ENCODE results near the gene INPP5F.
A peak's percentile ranks its signal among the peaks of the same experiment; 100 is the strongest.

Gene INPP5F

DNA sequence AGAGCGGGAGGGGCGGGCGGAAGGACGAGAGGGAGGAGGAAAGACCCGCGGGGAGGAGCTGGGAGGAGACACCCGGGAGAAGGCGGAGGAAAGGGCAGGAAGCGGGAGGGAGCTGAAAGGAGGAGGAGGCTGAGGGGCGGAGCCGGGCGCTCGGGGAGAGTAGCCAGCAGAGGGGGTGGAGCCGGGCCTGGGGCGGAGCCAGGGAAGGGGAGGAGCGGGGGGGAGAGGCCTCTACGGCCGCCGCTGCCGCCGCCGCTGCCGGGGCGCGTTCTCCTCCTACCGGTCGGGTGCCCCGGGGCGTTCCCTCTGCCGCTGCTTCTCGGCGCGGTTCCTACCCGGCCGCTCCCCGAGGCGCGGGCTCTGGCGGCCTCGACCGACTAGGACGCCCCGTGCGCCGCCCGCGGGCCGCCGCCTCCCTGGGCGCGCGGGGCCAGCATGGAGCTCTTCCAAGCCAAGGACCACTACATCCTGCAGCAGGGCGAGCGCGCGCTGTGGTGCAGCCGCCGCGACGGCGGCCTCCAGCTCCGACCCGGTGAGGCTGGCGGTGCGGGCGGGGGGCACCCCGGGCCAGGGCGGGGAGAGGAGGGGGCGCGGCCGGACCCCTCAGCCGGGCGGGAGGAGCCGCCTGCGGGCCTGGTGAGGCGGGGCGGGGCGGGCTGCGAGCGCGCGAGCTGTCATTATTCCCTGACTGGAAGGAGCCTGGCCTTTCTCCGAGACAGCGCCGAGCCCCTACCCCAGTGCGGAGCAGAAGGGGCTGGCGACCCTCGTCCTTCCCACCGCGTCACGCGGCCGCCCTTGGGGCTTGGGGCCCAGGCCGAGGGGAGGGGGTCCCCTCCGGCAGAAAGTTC is at the start of gene INPP5F:
TSS of gene INPP5F (plus strand) at position 223 of the 848 bp plus-strand sequence. CDS start at position 436, 213 bp downstream.
- DNase-seq, result peak; percentile 99

- no peak for DNase-seq
Measured at GRCh38 chr10:119677126-119677525, 48.7 kb upstream of the INPP5F start.

GRCh38 chr10:119677904-119678755 is 47.7 kb upstream of the INPP5F start:
- DNase-seq, result no peak

GRCh38 chr10:119679480-119679829 is 46.4 kb upstream of the INPP5F start:
- DNase-seq, result no peak

GRCh38 chr10:119680050-119680449 is 45.8 kb upstream of the INPP5F start:
- no peak for DNase-seq

DNA sequence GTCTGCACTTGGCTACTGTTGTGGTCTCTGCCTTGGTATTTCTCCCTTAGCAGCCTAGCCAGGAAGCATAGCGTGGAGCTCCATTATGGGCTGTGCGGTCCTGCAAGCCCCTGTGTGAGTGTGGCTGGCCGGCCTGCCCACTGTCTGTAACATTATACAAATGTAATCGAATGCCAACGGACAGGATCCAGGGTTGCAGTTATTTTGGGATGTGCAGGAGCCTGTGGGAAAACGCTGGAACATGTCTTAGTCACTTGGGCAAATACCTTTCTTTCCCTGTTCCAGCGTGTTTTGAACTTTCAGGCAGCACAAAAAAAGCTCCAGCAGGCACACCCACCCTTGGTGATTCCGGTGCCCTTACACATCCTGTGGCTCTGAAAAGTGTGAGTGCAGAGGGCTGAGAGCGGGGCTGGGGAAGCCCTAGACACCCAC is 45.2 kb upstream of the INPP5F start:
- no peak for DNase-seq

DNA sequence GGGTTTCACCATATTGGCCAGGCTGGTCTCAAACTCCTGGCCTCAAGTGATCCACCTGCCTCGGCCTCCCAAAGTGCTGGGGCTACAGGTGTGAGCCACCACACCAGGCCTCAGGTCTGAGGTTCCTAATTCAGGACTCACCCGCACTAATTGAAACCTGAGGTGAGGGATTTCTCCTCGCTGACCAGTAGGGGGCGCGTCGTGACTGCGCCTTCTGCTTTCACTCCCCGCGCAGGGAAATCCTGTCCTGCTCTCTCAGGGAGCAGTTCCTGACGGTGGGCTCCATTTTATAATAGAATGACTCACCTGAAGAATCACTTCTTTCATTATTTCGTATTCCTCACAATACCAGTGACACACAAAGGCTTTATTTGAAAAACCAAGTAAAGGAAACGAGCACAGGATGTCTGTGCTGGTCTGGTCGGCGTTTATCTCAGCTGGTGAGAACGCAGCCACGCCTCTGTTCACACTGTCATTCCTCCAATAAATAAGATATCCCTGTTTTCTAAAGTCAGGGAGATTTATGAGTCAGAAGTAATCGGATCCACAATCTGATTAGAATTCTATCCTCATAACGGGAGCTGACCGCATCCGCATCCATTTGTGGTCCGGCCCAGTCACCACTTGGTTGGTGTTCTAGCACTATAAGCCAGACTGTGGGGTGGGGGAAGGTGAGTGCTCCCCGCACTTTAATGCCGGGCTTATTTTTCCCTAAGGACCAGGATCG is 39.2 kb upstream of the INPP5F start:
- peak; percentile 79 for DNase-seq

DNA sequence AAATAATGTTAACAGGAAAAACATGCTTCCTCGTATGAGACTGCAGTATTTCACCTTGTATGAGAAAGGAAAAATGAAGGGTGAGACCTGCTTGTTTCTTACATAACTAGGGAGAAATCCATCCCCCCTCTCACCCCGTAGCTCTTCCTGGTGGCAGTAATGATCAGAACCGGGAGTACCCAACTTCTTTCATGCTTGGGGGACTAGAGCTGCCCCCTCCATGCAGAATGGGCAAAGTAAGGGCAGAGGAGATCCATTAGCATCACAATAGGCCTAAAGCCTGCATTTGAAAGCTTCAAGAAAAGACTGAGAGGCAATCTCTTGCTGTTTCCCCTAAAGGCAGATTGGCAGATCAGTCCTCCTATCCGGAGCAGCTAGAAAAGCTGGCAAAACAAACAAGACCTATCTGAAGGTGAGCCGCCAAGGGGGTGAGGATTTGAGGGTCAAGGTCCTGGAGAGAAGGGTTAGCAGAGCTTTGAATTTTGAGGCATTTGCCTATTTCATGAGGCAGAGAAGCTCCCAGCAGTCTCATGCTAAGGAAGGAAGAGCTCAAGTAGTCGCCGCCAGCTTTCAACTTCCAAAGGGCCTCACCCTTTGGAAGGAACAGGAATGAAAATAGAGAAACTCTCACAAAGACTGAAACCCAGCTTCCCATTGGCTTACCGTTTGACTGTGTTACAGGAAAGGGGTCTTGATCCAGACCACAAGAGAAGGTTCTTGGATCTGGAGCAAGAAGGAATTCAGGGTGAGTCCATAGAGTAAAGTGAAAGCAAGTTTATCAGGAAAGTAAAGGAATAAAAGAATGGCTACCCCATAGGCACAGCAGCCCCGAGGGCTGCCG is 38.4 kb upstream of the INPP5F start:
- peak; percentile 28 for DNase-seq

GRCh38 chr10:119688033-119688508 is 37.8 kb upstream of the INPP5F start:
- DNase-seq, result no peak

DNA sequence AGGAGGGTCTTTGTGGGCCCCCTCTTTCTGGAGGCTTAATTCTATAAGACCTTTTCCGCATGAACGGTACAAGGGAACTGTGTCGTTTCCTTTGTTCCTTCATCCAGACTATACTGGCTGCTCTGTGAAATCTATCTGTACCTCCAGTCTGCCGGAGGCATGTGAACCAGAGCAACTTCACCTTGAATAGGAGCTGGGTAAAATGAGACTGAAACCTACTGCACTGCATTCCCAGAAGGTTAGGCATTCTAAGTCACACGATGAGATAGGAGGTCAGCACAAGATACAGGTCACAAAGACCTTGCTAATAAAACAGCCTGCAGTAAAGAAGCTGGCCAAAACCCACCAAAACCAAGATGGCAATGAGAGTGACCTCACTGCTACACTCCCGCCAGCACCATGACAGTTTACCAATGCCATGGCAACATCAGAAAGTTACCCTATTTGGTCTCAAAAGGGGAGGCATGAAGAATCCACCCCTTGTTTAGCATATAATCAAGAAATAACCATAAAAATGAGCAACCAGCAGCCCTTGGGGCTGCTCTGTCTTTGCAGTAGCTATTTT is 36.8 kb upstream of the INPP5F start:
- no peak for DNase-seq

- DNase-seq, result no peak
Measured at GRCh38 chr10:119691726-119692125, 34.1 kb upstream of the INPP5F start.

DNA sequence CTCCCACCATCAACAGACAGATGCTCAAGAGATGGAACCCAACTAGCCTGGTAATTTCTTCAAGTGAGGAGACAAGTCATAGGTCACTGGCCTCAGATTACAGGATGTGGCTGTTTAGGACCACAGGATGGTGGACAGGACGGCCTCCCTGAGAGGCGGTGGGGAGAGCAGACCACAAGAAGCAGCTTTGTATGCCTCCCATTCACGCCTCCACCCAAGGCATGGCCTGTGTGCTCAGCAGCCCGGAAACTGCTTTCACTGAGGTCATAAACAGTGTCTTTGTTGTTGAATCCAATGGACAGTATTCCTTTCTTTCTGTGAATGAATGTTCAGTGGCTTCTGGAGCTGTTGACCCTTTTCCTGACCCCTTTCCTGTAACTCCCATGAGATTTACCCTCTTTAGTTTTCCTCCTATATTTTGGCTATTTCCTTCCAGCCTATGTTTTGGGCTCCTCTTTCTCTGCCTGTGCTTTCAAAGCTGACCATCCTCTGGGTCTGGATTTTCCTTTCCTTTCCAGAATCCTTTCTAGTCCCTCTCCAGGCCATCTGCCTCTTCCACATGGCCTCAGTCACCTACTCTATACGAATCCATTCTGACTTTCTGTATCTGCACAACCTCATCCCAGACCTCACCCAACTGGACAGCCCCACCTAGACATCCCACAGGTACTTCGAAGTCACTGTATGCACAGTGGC is 32.4 kb upstream of the INPP5F start:
- DNase-seq, result no peak

GRCh38 chr10:119694608-119695007 is 31.2 kb upstream of the INPP5F start:
- no peak for DNase-seq

- no peak for DNase-seq
Measured at GRCh38 chr10:119700321-119700954, 25.4 kb upstream of the INPP5F start.

- no peak for DNase-seq
Measured at GRCh38 chr10:119701861-119702260, 24.0 kb upstream of the INPP5F start.

DNA sequence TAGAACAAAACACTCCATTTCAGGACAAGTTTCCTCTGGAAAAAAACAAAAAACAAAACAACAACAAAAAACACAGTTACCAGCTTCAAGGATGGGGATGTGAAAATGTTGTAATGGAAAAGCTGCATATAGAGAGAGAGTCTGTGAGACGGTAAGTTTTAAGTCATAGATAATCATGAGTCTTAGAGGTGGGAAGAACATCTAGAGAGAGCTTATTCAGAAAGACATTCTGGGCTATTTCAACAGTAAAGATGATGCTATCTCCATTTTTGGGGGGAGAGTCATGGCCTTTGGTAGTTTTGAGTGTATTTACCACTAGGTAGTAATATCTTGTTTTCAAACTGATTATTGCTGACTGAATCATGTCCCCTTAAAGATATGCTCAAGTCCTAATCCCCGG is 23.3 kb upstream of the INPP5F start:
- no peak for DNase-seq

- DNase-seq, result no peak
Measured at GRCh38 chr10:119703903-119704508, 21.8 kb upstream of the INPP5F start.

DNA sequence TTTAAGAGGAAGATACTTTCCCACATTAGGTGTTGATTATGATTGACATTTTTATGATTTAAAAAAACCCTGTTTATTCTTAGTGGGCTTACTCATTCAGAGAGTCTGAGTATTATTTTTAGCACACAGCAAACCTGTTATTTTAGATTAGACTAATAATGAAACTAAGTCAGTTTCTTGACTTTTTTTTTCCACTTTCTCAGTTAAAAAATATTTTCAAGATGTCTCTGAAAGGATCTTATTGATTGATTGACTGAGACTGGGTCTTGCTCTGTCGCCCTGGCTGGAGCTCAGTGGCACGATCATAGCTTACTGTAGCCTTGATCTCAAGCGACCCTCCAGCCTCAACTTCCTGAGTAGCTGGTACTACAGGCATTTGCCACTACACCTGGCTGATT is 20.4 kb upstream of the INPP5F start:
- no peak for DNase-seq

DNA sequence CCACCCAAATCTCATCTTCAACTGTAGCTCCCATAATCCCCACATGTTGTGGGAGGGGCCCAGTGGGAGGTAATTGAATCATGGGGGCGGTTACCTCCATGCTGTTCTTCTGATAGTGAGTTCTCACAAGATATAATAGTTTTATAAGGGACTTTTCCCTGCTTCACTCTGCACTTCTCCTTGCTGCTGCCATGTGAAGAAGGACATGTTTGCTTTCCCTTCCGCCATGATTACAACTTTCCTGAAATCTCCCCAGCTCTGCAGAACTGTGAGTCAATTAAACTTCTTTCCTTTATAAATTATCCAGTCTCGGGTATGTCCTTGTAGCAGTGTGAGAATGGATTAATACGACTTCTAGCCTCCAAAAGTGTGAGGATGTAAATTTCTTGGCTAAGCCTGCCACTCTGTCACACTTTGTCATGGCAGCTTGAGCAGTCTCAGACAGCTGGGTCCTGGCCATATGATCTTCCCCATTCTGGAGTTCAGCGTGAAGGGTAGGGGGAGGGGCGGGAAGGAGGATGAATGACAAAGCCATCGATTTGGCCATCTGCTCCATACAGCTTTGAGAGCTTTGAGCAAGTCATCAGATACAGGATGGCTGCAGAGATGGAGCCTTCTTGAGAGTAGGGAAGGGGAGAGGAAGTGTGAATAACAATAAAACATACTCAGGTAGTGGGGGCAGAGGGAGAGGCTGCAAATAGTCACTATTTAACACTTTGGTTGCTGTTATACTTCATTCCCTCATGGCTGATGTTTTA is 19.1 kb upstream of the INPP5F start:
- no peak for DNase-seq

All from NCI-H146 (cell line).